Thoracic aorta endothelial cell (primary cell): Measurements from ENCODE around the gene TAS2R43. TPM values are rescaled to one million over a fixed set of nuclear protein-coding genes. Genes with fewer than 3 reads are reported as not detected.

Experiments
- small RNA-seq: library from RNA; depleted of rRNA; stranded (forward); fragments of <200 nt; gene quantifications from one replicate; pipeline ENCODE3, GENCODE V24; 2012
- total RNA-seq: library from RNA; depleted of rRNA; stranded (reverse); fragments of >200 nt; gene quantifications from 2 replicates; pipeline ENCODE4 v1.2.3, GENCODE V29; 2012

The TAS2R43 gene
- total RNA-seq = 10.2 TPM in 1 of 2 replicates, not detected in the other

GRCh38 chr12:11092128-11092527, at the start of gene TAS2R43:
Gene TAS2R43, minus strand, starts transcription at chr12:11092313. Its CDS starts 84 bp downstream, at chr12:11092229.

GRCh38 chr12:11134305-11134704, 42.2 kb upstream of the TAS2R43 start, which contains the start of gene TAS2R30:
Gene TAS2R30, minus strand, starts transcription at chr12:11134644. Its CDS starts 400 bp downstream, at chr12:11134244.

GRCh38 chr12:11062194-11062593, 29.9 kb downstream of the TAS2R43 start, which contains the start of gene TAS2R46:
Gene TAS2R46, minus strand, starts transcription at chr12:11062294. Its CDS starts 0 bp downstream, at chr12:11062294.

Small RNA genes within 50 kb of the gene (small RNA-seq; reads per million reads assigned to genes)
- gene AC018630.1 = not detected

Other genes starting within 250 kb of the TAS2R43 start
- gene PRR4, start 242.8 kb downstream of the TAS2R43 start, total RNA-seq = 1.9 and 2.3 TPM in 2 replicates
- gene PRH1, start 208.1 kb downstream of the TAS2R43 start, total RNA-seq = 22.9 and 38.6 TPM in 2 replicates
- gene TAS2R13, start 182.8 kb downstream of the TAS2R43 start, total RNA-seq = 2.9 and 5.2 TPM in 2 replicates
- not detected in 2 replicates for gene PRH2, start 163.1 kb downstream of the TAS2R43 start, total RNA-seq
- gene TAS2R14, start 153.1 kb downstream of the TAS2R43 start, total RNA-seq = 4.9 and 6.8 TPM in 2 replicates
- gene TAS2R50, start 105.4 kb downstream of the TAS2R43 start, total RNA-seq = 6.0 and 6.9 TPM in 2 replicates
- gene TAS2R20, start 94.0 kb downstream of the TAS2R43 start, total RNA-seq = 7.2 and 8.6 TPM in 2 replicates
- gene TAS2R19, start 69.7 kb downstream of the TAS2R43 start, total RNA-seq = 9.8 and 13.0 TPM in 2 replicates
- gene TAS2R31, start 60.9 kb downstream of the TAS2R43 start, total RNA-seq = 12.5 and 12.6 TPM in 2 replicates
- 6.3 and 9.4 TPM in 2 replicates for gene TAS2R46, start 30.0 kb downstream of the TAS2R43 start, total RNA-seq
- gene TAS2R30, start 42.3 kb upstream of the TAS2R43 start, total RNA-seq = 14.9 and 15.2 TPM in 2 replicates
- gene SMIM10L1, start 78.9 kb upstream of the TAS2R43 start, total RNA-seq = 9.0 and 9.7 TPM in 2 replicates
- not detected in 2 replicates for gene TAS2R42, start 94.6 kb upstream of the TAS2R43 start, total RNA-seq
- gene PRB3, start 177.4 kb upstream of the TAS2R43 start, total RNA-seq = not detected in 2 replicates
- gene PRB4, start 218.1 kb upstream of the TAS2R43 start, total RNA-seq = not detected in 2 replicates